Smooth muscle cell (in vitro differentiated cells): ENCODE results near the gene ARHGAP26. TPM values are rescaled to one million over a fixed set of nuclear protein-coding genes. Genes with fewer than 3 reads are reported as not detected.
A peak's percentile ranks its signal among the peaks of the same experiment; 100 is the strongest.

Experiments used
- DNase-seq: peaks from one replicate; lab custom pipeline; 2025; ENCODE audit not compliant: unreplicated experiment; lab: John Stamatoyannopoulos, UW
- H2AFZ ChIP-seq: fragments of 200-600 bp; sonication (generic); 2 replicates; pipeline ENCODE4 v1.6.0; 2016; ENCODE audit warnings: antibody characterized with exemption, low read depth, mild to moderate bottlenecking
- H3F3A ChIP-seq: fragments of 200-600 bp; sonication (generic); 2 replicates; pipeline ENCODE4 v1.6.0; 2017; ENCODE audit warnings: antibody characterized with exemption, low read depth
- H3K27ac ChIP-seq: fragments of 200-600 bp; sonication (generic); 2 replicates; pipeline ENCODE4 v1.5.1; 2016; ENCODE audit warnings: low read depth, mild to moderate bottlenecking
- H3K27me3 ChIP-seq: fragments of 200-600 bp; sonication (generic); 2 replicates; pipeline ENCODE4 v1.6.1; 2016; ENCODE audit warnings: low read depth, mild to moderate bottlenecking
- H3K36me3 ChIP-seq: fragments of 200-600 bp; sonication (generic); 2 replicates; pipeline ENCODE4 v1.5.1; 2016; ENCODE audit warnings: low read depth
- H3K4me1 ChIP-seq: fragments of 200-600 bp; sonication (generic); 2 replicates; pipeline ENCODE4 v1.5.1; 2016; ENCODE audit warnings: low read depth
- H3K4me2 ChIP-seq: fragments of 200-600 bp; sonication (generic); 2 replicates; pipeline ENCODE4 v1.6.0; 2016; ENCODE audit warnings: mild to moderate bottlenecking
- H3K4me3 ChIP-seq: fragments of 200-600 bp; sonication (generic); 2 replicates; pipeline ENCODE4 v1.5.1; 2016; ENCODE audit warnings: mild to moderate bottlenecking
- H3K79me2 ChIP-seq: fragments of 200-600 bp; sonication (generic); 2 replicates; pipeline ENCODE4 v1.6.0; 2016; ENCODE audit warnings: low read depth, mild to moderate bottlenecking
- H3K9ac ChIP-seq: fragments of 200-600 bp; sonication (generic); 2 replicates; pipeline ENCODE4 v1.6.0; 2016; ENCODE audit warnings: low read depth
- H3K9me3 ChIP-seq: fragments of 200-600 bp; sonication (generic); replicated peaks from 2 replicates; pipeline ENCODE4 v1.5.1; 2016; ENCODE audit warnings: low read depth
- H4K20me1 ChIP-seq: fragments of 200-600 bp; sonication (generic); 2 replicates; pipeline ENCODE4 v1.6.0; 2016; ENCODE audit warnings: low read depth
- WGBS: methylation state at CpG from one replicate; pipeline ENCODE4 v1.1.7; 2016; ENCODE audit warnings: low lambda C conversion rate; 5-methylcytosine and 5-hydroxymethylcytosine counted together
- polyA plus RNA-seq: library from polyadenylated mRNA; unstranded; fragments of >200 nt; fragmentation: Nextera tagmentation; extraction: Ambion mirVana; gene quantifications from 2 replicates; pipeline ENCODE4 v1.2.1, GENCODE V29; 2016
- total RNA-seq: library from RNA; depleted of rRNA; stranded (reverse); fragments of >200 nt; gene quantifications from 2 replicates; pipeline ENCODE4 v1.2.3, GENCODE V29; 2014
- TF ChIP-seq, protein P1 (sequence below): fragments of 200-600 bp; sonication (generic); IDR thresholded peaks from 2 replicates; pipeline ENCODE4 v1.5.1; 2017; ENCODE audit warnings: borderline replicate concordance, mild to moderate bottlenecking, antibody characterized with exemption; ENCODE audit not compliant: insufficient read depth, poor library complexity, severe bottlenecking

ARHGAP26 gene
- total and polyA plus RNA-seq, 2 experiments from 2014 or later: 2.2 to 5.1 TPM

DNA sequence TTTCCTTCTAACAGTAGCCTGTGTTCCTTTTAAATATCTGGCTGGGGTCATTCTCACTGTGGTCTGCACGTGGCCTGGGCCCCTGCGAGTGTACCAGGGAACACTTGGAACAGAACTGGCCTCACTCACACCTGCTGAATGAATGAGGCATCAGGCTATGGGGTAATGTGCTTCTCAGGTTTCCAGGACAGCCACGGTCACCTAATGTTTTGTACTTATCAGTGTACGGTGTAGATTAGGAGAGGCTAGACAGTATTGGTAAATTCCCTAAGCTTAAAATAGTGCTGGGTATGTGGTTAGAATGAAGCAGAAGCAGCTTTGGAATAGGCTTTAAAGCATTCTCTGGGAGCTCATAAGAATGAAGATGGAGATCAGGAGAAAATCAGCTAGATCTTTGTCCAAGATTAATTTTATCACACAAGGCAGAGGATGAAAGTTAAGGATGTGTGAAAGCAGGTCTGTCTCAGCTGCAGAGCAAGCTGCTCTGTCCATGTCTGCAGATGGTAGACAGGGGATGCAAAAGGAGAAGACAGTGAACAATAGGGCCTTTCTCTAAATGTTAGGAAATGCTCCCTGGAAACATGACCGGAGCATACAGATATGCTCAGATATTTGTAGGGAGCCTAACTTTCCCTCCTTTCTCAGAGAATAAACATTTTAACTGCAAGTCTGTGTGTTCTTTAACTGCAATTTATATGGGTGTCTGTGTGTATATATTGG is 365.8 kb downstream of the ARHGAP26 start:
- no peak overlapping the region for H3K4me3 ChIP-seq
- H3K4me2 ChIP-seq: peak overlapping the region; percentile 1
- H3K36me3 ChIP-seq: no peaks in the 10 kb centered on the region
- H4K20me1 ChIP-seq: no peaks in the 10 kb centered on the region
- H3K9me3 ChIP-seq: no peaks in the 10 kb centered on the region
- WGBS: 52% methylated on average over 5 of the region's 5 CpGs
- no peak for DNase-seq
- H3F3A ChIP-seq: peaks cover 2% of the 10 kb centered on the region
- no peak overlapping the region for H3K9ac ChIP-seq
- H2AFZ ChIP-seq: no peak overlapping the region
- H3K79me2 ChIP-seq: no peaks in the 10 kb centered on the region
- TF ChIP-seq, protein P1, sequence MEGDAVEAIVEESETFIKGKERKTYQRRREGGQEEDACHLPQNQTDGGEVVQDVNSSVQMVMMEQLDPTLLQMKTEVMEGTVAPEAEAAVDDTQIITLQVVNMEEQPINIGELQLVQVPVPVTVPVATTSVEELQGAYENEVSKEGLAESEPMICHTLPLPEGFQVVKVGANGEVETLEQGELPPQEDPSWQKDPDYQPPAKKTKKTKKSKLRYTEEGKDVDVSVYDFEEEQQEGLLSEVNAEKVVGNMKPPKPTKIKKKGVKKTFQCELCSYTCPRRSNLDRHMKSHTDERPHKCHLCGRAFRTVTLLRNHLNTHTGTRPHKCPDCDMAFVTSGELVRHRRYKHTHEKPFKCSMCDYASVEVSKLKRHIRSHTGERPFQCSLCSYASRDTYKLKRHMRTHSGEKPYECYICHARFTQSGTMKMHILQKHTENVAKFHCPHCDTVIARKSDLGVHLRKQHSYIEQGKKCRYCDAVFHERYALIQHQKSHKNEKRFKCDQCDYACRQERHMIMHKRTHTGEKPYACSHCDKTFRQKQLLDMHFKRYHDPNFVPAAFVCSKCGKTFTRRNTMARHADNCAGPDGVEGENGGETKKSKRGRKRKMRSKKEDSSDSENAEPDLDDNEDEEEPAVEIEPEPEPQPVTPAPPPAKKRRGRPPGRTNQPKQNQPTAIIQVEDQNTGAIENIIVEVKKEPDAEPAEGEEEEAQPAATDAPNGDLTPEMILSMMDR: no peak
- H3K27ac ChIP-seq: peak overlapping the region; percentile 14
- H3K4me1 ChIP-seq: peaks cover 43% of the 10 kb centered on the region
- H3K27me3 ChIP-seq: no peaks in the 10 kb centered on the region

DNA sequence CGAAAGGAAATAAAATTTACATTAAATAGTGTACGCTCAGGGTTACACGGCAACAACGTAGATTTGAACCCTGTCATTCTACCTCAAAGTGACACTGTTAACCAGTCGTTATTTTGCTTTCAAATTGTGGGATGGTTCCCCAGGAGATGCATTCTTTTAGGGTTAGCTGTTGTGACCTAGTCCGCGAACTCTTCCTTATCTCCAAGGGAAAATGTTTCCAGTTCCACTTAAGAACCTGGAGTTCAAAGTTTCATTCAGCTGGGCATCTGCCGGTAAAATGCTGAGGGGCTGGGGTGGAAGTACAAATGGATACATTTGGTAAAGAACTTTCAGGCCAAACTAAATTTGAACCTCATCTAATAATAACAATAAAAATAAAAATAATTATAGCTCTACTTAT is 368.7 kb downstream of the ARHGAP26 start:
- no peaks in the 10 kb centered on the region for H3K79me2 ChIP-seq
- peaks cover 17% of the 10 kb centered on the region for H3F3A ChIP-seq
- no peaks in the 10 kb centered on the region for H3K9me3 ChIP-seq
- 66% methylated on average over 8 of the region's 8 CpGs for WGBS
- H3K9ac ChIP-seq: no peak overlapping the region
- TF ChIP-seq, protein P1: no peak
- H3K4me1 ChIP-seq: peaks cover 26% of the 10 kb centered on the region
- H3K4me2 ChIP-seq: no peak overlapping the region
- DNase-seq: no peak
- H3K36me3 ChIP-seq: no peaks in the 10 kb centered on the region
- no peaks in the 10 kb centered on the region for H3K27me3 ChIP-seq
- H4K20me1 ChIP-seq: no peaks in the 10 kb centered on the region
- H3K27ac ChIP-seq: no peak overlapping the region
- H2AFZ ChIP-seq: no peak overlapping the region
- H3K4me3 ChIP-seq: no peak overlapping the region

DNA sequence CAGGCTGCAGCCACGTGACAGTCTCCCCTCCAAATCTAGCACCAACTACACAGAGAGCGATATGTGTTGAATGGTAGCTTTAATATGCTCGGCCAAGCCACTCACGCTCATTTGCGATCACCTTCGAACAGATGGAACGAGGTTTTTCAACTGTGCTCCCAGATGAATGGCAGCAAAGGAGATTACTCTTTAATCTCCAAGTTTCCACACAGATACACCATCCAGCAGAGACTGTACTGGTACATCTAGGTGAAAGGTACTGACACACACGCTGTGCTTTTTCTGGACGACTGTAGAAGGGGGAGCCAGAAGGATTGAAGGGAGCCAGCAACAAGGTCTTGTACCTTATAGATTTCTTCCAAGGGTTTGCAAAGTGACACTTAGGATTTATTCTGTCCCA is 369.4 kb downstream of the ARHGAP26 start:
- H3K9ac ChIP-seq: no peak overlapping the region
- H3K79me2 ChIP-seq: no peaks in the 10 kb centered on the region
- no peaks in the 10 kb centered on the region for H3K36me3 ChIP-seq
- no peaks in the 10 kb centered on the region for H4K20me1 ChIP-seq
- WGBS: 91% methylated on average over 9 of the region's 9 CpGs
- no peak overlapping the region for H2AFZ ChIP-seq
- TF ChIP-seq, protein P1: no peak
- no peak overlapping the region for H3K4me3 ChIP-seq
- DNase-seq: no peak
- H3K4me1 ChIP-seq: peaks cover 18% of the 10 kb centered on the region
- H3K9me3 ChIP-seq: no peaks in the 10 kb centered on the region
- no peak overlapping the region for H3K4me2 ChIP-seq
- peaks cover 17% of the 10 kb centered on the region for H3F3A ChIP-seq
- no peaks in the 10 kb centered on the region for H3K27me3 ChIP-seq
- H3K27ac ChIP-seq: no peak overlapping the region
